PC-3 (cell line): Measurements from ENCODE around the gene FGFR3.

Experiments used
- EZH2 ChIP-seq: fragments of 300-600 bp; sonication (generic); IDR thresholded peaks from one replicate; pipeline ENCODE4 v1.6.1; 2017; ENCODE audit warnings: antibody characterized with exemption, mild to moderate bottlenecking, low read length; ENCODE audit not compliant: unreplicated experiment
- TF ChIP-seq, protein P1 (sequence below): fragments of 300-600 bp; sonication (generic); conservative IDR thresholded peaks from 2 replicates; pipeline ENCODE4 v1.5.1; 2017; ENCODE audit warnings: antibody characterized with exemption, low read depth, mild to moderate bottlenecking, low read length

DNA sequence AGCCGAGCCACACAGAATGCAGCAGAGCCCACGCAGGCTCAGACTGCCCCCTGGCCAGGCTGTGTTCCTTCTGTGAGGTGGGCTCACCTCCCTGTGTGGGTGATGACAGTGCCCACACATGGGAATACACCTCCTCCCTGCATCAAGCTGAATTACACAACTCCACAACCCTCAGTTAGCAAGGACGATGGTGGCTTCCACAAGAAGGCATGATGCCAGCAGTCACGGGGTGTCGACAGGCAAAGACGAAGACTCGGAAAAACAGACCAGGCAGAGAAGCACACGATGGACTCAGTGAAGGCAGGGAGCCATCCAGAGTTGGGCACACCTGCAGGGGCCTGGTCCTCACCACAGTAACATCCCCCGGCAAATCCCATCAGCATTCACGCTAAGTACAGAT, 50.8 kb downstream of the FGFR3 start:
- TF ChIP-seq, protein P1, sequence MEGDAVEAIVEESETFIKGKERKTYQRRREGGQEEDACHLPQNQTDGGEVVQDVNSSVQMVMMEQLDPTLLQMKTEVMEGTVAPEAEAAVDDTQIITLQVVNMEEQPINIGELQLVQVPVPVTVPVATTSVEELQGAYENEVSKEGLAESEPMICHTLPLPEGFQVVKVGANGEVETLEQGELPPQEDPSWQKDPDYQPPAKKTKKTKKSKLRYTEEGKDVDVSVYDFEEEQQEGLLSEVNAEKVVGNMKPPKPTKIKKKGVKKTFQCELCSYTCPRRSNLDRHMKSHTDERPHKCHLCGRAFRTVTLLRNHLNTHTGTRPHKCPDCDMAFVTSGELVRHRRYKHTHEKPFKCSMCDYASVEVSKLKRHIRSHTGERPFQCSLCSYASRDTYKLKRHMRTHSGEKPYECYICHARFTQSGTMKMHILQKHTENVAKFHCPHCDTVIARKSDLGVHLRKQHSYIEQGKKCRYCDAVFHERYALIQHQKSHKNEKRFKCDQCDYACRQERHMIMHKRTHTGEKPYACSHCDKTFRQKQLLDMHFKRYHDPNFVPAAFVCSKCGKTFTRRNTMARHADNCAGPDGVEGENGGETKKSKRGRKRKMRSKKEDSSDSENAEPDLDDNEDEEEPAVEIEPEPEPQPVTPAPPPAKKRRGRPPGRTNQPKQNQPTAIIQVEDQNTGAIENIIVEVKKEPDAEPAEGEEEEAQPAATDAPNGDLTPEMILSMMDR: no peak
- TF ChIP-seq EZH2: no peak
